ENCODE results near the gene MATN1. TPM values are rescaled to one million over a fixed set of nuclear protein-coding genes. Genes with fewer than 3 reads are reported as not detected.

Gene MATN1
- total RNA-seq, 2 donors from 2014 or later, result not detected

DNA sequence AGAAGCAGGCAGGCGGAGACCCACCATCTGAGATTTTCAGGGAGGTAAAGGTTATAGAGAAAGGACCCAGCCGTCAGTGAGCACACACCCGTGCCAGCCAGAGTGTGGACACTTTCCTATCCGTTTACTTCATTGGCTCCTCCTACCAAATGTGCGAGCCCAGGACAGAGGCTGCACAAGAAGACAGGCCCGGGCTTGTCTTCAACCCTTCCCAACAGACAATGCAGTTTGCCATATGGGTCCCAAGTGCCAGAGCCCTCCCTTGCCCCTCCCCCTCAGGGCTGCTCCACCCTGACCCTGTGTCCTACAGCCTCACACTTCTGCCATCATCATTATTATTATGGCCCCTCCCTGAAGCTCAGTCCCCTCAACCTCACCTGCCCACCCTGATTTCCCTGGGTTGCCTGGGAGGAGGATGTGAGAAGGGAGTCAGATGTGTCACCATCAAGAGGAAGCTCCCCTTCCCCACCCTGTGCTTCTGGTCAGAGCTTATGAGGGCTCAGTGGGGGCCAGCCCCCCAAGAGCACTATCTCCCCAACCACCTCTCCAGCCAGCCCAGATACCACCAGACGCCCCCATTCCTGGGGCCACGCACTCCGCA lies 24.8 kb upstream of the MATN1 start:
- ATAC-seq (peak; percentile 7), DNase-seq (no peak)
- intact Hi-C loops (cut with DNase I, micrococcal nuclease), result no loop called here

DNA sequence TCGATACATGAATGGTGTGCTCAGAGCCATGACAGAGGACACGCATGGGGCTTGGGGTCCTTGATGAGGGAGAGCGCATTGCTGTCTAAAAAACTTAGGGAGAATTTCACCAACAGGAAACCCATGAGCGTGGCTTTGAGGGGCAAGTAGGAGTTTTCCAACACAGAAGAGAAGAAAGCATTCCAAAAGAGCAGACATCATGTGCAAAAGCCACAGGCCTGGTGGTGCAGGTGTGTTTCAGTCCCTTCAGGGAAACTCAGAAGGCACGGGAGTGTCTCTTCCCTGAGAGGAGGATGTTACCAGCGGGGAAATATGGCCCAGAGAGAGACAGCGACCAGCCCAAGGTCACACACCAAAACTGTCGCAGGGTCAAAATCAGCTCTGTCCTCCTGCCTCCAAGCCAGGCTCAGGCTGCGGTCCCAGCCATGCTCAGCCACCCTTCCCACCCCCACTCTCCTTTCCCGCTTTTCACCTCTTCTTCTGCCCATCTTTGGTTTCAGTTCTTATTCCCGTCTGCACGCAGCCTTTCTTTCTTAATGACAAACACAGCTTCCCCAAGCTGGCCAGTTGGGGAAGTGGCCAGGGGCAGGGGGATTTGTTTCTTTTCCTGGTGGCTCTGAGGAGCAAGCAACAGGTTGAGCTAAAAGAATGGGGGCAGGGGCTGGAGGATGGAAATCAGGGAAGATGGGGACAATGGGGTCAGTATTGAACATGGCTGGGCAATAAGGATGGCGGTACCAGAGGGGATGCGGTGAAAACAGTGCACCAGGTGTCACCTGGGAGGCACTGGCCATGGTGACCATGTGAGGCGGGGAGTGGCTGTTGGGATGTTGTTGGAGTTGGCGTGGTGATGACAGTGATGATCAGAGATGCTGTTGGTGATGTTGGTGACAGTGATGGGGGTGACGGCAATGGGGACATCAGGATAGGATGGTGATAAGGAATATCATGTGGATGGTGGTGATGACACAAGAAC lies 23.9 kb upstream of the MATN1 start:
- intact Hi-C loops (cut with DNase I, micrococcal nuclease), result no loop called here
- ATAC-seq (no peak), DNase-seq (no peak)

DNA sequence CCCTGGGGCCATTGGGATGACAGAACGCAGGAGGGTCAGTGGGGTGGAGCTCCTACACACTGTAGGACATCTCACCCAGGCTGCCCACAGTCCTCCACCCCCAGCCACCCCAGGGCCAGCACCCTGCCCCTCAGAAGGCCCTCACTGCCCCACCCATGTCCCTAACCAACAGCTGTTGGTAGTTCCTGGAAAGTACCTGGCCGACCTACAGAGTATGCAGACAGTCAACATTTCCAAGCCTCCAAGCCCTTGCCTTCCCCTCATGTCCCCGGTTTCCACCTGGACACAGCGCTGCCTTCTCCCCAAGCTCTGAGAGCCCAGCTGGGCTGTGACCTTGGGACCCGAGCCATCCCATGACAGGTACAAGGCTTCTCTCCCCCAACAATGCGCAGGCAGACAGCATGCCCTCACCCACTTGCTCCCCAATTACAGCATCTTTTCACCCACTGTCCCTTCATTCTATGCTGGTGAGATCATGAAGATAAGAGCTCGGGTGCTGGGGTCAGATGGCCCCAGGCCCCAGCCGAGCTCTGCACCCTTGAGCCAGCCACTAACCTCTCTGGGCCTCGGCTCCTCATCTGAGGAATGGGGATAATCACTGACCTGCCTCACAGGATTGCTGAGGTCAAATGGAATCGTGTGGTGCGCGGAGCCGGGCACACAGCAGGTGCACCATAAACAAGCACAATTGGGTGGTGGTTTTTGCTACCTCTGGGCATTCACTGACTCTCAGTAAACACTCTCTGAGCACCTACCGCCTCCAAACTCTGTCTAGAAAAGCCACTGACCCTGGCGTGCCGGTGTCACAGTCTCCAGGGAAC lies 23.0 kb upstream of the MATN1 start:
- DNase-seq (peak in 1 of 2 donors; percentile 34), ATAC-seq (peak; percentile 78)
- intact Hi-C loops (cut with DNase I, micrococcal nuclease), result no loop called here

DNA sequence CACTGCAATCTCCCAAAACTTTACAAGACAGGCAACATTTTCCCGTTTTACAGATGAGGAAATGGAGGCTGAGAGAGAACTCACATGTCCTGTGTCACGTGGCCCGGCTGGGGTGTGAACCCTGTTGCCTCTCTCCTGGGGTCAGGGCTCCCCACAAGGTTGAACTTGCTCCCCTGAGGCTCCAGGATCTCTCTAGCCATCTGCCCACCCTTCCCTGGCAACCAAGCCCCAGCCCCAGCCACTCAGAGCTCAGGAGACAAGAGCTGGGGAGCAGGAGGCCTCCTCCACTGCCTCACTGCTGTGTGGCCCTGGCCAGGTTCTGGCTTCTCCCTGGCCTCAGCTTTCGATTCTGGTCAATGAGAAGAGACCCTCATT lies 22.4 kb upstream of the MATN1 start:
- ATAC-seq (peak; percentile 8), DNase-seq (no peak)
- intact Hi-C loops (cut with DNase I, micrococcal nuclease), result no loop called here

DNA sequence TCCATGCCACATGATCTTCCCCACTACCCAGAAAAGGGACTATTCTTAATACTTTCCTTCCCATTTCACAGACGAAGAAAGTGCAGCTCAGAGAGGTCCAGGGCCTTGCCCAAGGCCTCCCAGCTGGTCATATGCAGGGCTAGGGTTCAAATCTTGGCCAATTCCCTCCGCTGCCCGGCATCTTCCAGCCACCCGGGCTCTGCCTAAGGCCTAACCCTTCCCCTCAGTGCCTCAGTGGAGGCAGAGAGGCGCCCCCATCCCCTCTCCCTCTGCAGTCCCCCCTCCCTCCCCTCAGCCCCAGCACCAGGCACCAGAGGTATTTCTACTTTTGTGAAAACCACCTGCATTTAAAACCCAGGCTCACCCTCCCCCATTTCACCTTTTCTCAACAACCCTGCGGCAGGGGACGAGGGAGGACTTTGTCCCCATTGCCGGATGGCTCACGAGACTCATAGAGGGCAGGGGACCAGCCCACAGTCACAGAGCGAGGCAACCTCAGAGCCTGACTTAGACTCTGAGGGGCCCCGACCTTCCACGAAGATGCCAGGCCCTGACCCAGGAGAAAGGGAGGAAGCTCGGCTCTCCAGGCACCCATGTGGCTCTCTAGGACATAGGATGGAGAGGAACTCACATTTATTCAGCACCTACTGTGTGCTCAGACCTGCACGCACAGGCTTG lies 21.9 kb upstream of the MATN1 start:
- intact Hi-C loops (cut with DNase I, micrococcal nuclease), result no loop called here
- peak; percentile 58 for ATAC-seq
- no peak for DNase-seq

DNA sequence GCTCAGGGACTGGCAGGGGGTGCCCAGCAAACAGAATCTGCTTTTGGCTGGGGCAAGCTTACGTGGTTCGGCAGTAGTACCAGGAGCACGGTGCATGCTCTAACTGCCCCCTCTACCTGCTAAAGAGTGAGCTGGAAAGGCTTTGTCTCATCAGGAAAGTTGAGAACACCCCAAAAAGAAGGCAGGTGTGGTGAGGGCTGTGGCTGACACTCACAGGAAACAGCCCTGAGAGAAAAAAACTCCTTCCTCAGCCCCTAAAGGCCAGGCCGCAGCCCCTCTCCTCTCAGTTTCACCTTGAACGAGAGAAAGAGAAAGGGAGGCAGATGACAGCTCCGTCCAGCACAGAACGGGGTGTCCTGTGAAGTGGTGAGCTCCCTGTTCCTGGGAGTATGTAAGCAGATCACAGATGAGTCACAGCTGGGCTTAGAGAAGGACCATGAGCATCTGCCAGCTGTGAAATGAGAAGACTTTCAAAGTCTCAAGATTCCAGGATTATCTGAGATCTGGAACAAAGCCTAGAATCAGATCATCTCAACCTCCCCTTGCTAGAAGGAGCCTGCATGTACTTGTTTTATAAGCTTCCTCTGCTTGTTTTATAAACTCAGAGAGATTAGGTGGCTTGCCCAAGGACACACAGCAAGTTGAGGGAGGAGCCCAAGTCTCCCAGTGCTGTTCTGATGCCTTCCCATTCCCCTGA lies 20.8 kb upstream of the MATN1 start:
- intact Hi-C loops (cut with DNase I, micrococcal nuclease), result no loop called here
- ATAC-seq (no peak), DNase-seq (no peak)

DNA sequence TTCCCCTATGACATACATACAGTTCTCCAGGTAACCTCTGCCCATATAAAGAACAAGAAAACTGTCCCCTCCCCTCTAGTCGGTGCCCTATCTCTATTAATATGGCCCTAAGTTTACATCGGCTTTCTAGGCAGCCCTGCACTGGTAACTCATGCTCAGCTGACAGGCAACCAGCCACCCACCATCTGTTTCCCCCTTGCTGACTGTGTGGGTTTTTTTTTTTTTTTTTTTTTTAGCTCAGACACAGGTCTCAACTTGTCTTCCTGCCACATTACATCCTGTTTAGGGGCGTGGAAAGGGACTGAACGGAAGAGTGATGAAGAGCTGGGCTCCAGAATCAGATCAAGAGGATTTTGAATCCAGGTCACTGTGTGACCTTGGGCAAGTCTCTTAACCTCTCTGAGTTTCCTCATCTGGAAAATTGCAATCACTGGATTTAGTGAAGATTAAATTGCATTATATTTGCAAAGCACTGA lies 20.2 kb upstream of the MATN1 start:
- DNase-seq (no peak), ATAC-seq (peak; percentile 13)
- intact Hi-C loops (cut with DNase I, micrococcal nuclease), result no loop called here

DNA sequence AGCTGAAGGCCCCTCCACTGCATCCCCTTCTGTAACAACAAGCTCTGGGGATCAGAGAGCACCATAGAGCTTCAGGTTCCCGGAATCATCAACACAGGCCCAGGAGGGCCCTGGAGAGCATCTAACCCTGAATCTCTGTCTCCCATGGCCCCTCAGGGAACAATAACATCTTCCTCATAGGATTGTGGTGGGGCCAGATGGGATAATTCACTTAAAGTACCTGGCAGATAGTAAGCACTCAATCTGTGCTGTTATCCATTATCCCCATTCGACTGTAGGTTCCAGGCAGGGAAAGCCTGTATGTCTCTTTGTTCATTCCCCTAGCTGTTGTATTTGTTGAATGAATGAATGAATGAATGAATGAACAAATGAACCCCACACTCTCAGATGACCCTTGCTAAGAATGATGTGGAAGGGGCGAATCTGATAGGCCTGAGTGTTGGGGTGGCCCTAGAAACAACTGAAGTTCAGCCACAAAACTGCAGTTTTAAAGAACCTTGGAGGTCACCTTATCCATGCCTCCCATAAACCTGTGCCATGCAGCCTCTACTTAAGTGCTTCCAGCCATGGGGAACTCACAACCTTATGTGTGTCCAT lies 19.7 kb upstream of the MATN1 start:
- intact Hi-C loops (cut with DNase I, micrococcal nuclease), result no loop called here
- ATAC-seq (no peak), DNase-seq (no peak)

DNA sequence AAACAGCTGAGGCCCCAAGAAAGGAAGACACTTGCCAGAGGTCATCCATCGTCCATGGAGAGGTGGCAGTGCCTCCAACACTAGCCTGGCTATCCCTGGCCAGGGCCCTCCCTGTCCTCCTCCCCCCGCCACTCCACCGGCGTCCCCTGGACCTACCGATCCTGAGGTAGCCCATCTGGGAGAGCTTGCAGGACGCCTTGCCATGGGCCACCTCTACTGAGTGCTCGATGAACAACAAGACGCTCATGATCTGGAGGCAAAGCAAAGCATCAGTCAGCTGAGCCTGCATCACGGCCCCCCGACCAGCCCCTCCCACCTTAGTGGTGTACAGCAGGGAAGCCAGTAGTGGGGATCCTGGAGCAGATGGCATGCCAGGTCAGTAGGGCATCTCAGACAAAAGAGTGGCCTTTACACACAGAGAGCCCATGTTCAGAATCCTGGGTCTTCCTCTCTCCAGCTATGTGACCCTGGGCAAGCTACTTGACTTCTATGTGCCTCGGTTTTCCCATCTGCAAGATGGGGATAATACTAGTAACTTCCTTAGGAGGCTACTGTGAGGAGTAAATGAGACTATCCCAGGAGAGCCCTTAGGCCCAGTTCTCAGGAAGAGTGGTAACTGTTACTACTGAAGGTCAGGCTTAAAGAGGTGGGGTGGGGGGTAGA lies 19.0 kb upstream of the MATN1 start:
- DNase-seq (no peak), ATAC-seq (no peak)
- intact Hi-C loops (cut with DNase I, micrococcal nuclease), result no loop called here

DNA sequence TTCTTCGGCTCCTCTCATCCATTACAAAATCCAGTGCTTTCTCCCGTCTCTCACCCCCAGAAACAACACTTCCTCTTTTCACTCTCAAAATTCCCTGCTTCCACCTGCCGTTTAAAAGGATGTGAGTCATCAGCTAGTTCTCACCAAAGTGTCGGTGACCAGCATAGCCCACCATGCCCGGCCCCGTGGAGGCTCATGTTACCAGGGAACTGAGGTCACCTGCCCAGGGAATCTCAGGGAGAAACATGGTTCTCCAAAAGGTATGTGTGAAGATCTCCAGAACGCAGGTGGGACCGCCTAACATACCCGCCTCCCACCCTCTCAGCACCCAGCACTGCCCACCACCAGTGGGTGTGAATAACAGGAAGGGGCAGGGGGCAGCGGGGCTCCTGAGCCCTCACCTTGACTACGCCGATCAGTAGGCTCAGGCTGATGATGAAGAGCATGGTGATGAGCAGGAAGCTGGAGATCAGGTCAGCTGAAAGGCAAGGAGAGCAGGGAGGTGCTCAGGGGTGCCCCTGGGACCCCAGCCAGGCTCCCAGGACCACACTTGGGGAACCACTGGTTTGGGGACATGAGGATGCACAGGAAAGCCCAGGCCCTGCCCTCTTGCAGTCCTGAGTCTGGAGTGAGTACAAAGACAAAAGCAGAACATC lies 18.0 kb upstream of the MATN1 start:
- ATAC-seq (no peak), DNase-seq (no peak)
- intact Hi-C loops (cut with DNase I, micrococcal nuclease), result no loop called here

DNA sequence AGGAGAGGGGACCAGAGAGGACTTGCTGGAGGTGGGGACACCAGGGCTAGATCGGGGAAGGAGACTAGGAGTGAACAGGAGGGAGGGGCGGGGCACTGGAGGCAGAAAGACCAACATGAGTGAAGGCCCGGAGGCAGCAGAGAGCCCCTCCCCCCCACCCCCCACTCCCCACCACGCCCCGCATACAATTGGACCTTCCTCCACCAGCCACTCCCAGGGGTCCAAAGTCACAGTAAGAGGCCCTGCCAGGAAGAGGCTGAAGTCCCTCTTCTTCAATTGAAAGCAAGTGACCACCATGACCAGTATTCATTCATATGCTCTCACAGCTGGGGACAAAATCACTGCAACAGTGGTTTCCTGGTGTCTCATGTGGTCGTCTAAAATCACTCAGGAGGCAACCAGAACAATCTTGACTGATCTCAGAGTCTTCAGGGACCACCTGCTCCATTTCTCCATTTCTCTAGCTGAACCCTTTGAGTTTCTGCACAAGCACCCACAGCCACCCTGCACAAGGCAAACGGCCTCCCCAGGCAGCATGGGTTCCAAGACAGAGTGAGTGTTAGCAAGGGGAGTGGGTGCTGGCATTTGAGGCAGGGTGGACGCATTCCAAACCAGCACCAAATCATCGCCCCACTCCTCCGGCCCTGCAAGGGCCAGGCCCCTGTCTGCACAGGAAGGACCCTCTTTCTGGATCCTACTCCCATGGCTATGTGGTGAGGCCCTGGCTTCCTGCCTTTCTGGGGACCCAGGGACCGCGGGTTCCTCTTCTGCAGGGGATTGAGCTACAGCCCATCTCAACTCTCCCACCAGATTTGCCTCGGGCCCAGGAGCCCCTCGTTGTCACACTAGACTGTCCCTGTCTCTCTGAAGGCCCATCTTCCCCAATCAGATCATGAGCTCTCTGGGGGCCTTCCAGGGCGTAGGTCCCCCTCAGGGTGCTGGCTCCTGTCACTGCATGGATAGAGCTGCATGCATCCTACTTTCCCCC lies 17.2 kb upstream of the MATN1 start:
- intact Hi-C loops (cut with DNase I, micrococcal nuclease), result no loop called here
- DNase-seq (no peak), ATAC-seq (peak; percentile 52)

DNA sequence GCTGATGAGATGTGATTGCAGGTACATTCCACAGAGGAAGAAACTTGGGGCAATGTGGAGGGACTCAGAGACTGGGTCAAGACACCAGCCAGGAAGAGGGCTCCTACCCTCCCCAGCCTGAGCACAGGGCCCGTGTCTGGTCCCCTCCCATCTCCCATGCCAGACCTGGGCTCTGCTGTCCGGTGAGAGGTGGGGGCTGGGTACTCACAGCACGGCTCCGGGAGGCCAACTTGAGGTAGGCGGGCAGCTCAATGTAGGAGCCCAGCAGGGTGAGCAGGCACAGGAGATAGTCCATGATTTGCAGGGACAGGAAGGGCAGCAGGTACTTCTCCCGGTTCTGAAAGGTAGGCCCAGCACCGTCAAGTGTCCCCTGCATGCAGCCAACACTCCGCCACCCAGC lies 16.2 kb upstream of the MATN1 start:
- no peak for DNase-seq
- intact Hi-C loops (cut with DNase I, micrococcal nuclease), result no loop called here
- ATAC-seq, result no peak

DNA sequence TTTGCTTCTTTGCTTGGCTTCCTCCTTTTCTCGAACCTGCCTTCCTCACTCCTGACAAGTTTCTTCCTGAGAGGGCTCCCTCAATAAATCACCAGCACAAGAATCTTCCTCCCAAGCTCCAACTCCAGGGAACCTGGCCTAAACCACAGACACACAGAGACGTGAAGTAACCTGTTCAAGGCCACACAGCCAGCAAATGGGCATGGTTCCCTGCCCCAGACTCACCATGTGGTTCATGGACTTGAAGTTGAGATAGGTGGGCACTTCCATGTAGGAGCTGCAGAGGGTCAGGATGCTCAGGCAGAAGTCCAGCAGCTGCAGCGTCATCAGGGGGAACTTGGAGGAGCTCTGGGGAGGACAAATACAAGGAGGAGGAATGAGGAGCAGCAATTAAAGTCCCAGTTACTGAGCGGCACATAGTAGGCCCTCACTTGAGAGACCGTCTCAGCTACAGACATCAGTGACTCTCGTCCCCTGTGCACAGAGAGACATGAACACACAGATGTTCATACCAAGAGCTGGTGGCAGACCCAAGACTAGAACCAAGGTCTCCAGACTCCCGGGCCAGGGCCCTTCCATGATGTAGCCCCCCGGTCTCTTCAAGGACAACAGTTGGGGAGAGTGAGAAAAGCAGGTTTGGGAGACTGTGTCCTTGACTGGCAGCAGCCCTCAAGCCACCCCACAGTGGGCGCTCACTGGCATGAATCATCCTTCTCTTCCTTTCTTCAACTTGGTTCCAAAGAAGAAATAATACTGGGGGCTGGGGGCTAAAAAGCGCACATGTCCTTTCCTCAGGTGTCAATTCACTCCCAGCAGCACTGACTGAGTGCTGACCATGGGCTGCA lies 15.6 kb upstream of the MATN1 start:
- DNase-seq (no peak), ATAC-seq (no peak)
- intact Hi-C loops (cut with DNase I, micrococcal nuclease), result no loop called here

DNA sequence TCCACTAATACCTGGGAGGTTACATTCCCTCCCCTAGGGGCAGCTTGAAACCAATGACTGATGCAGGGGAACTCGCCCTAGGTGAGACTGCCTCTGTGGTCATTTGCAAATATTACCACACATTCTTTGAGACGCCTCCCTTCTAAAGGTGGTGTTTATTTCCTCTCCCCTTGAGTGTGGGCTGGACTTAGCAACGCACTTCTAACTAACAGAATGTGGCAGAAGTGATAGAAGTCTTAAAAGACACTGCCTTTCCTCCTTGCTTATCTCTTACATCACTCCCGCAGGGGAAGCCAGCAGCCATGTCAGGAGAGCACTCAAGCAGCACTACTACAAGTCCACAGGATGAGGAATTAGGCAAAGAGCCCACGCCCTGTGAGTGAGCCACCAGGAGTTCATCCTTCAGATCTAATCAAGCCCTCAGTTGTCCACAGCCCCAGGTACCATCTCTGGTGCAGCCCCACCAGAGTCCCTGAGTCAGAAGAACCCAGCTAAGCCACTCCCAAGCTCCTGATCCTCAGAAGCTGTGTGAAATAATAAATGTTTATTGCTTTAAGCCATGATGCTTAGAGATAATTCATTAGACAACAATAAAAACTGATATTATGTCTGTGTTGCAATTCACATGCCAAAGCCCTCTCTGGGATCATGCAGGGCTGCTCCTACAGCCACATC lies 14.8 kb upstream of the MATN1 start:
- no peak for ATAC-seq
- intact Hi-C loops (cut with DNase I, micrococcal nuclease), result no loop called here
- no peak for DNase-seq
